Activated CD4-positive, CD25-positive, alpha-beta regulatory T cell treated with anti-CD3 and anti-CD28 coated beads, Interleukin-2, amount 50 U/mL, for 24 hours (primary cell): ENCODE results near the gene ZNF491.
"Not testable (repeated sequence)": the region's sequence is repeated elsewhere in the genome, so short reads cannot be mapped to it uniquely, and the experiment has no call there.

ENCODE experiments used
- ATAC-seq, 2 donors: fragments of 150-1000 bp; cut with Tn5 transposase; one replicate each; pipeline ENCODE4 v1.10.0; 2021; ENCODE audit warnings: mild to moderate bottlenecking in 1 of 2, moderate library complexity in 1 of 2

ZNF491 gene

DNA sequence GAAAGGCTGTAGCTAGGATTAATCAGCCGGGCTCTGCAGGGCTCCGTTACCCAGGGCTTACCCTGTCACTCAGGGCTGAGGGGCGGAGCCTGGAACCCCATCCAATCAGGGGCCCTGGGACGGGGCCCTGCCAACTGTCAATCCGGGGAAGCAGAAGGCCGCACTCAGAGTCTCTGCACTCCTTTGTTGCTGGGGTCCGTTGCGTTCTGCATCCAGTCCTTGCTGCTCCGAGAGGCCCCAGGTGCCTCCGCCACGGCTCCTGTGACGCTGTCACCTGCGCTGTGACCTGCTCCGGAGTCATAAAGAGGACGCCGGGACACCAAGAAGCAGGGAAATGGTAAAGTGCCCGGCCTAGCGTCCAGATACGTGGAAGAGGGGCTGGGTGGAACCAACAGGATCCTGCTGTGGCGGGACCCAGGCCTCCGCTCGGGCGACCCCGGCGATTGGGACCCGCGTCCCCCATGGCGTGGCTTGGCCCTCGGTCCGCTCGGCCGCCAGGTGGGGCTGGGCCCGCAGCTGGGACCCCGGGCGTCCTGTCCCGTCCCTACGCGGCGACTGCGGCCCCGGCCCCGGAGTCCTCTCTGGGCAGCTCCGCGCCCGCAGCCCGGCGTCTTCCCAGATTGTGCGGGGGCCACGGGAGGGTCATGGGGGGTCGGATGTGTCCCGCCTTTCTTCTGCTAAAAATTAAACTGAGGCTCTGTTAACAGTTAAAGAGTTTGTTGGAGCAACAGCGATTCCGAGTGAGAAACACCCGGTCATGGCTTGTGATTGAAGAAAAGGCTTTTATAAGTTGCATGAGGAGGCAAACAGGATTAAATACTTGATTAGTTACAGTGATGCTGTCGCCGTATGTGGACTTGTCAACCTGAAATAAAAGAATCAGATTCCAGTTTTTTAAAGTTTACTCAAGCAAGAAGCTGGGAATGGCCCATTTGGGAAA, at the start of gene ZNF491:
Gene ZNF491 (plus strand): TSS at position 133 of the 940 bp plus-strand sequence. CDS start 7,431 bp downstream, outside the sequence.
- ATAC-seq, result peak; percentile 100

DNA sequence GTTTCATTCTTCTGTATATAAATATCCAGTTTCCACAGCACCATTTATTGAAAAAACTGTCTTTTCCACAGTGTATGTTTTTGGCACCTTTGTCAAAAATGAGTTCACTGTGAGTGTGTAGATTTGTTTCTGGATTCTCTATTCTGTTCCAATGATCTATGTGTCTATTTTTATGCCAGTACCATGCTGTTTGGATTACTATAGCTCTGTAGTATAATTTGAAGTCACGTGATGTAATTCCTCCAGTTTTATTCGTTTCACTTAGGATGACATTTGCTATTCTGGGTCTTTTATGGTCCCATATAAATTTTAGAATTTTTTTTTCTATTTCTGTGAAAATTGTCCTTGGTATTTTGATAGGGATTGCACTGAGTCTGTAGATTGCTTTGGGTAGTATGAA, 48.6 kb upstream of the ZNF491 start:
- ATAC-seq, result no peak

DNA sequence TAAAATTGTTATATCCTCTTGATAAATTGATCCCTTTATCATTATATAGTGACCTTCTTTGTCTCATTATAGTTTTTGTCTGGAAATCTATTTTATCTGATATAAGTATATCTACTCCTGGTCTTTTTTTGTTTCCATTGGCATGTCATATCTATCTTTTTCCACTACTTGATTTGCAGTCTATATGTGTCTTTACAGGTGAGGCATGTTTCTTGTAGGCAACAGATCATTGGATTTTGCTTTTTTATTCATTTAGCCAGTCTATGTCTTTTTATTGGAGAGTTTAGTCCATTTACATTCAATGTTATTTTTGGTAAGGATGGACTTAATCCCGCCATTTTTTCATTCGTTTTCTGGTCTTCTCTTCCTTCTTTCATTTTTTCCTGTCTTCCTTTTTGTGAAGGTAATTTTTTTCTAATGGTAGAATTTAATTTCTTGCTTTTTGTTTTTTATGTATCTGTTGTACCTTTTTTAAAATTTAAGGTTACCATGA, 46.0 kb upstream of the ZNF491 start:
- ATAC-seq, result no peak

DNA sequence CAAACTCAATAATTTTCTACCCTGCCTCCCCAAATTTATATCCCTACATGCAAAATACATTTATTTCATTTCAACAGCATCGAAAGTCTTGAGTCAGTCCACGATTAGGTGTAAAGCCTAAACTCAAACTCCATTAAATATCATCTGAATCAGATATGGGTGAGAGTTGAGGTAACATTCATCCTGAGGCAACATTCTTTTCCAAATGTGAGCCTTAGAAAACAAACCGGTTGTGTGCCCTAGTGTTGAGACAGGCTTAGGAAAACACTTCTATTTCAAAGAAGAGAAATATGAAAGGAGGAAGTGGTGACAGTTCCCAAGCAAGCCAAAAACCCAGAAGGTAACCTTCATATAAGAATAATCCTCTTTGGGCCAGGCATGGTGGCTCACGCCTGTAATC, 43.7 kb upstream of the ZNF491 start:
- no peak for ATAC-seq

DNA sequence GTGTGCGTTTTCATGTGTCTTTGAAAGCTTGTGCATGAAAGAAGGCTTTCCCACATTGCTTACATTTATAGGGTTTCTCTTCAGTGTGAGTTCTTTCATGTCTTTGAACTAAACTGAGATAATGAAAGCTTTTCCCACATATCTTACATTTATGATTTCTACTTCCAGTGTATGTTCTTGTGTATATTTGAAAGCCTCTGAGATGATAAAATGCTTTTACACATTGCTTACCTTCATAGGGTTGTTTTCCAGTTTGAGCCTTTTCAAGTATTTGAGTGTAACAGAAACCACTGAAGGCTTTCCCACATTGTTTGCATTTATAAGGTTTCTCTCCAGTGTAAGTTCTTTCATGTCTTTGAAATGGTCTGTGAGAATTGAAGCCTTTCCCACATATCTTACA, 41.4 kb upstream of the ZNF491 start:
- ATAC-seq, result no peak

DNA sequence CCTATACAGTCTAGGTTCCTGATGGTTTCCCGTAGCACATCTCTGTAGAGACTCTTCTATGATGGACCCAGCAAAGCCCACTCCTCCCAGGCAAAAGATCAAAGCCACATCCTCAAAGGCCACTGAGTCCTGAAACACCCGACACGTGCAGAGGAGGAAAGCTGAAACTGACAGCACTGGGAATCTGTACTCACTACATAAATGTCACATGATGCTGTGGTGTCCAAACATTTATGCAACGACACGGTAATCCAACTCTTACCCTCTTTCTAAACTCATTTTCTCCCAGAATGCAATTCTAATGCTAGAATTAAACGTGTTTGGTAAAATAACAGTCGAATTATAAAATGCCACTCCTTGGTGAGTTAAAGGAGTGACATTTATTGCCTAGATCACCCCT, 38.5 kb upstream of the ZNF491 start:
- no peak for ATAC-seq

DNA sequence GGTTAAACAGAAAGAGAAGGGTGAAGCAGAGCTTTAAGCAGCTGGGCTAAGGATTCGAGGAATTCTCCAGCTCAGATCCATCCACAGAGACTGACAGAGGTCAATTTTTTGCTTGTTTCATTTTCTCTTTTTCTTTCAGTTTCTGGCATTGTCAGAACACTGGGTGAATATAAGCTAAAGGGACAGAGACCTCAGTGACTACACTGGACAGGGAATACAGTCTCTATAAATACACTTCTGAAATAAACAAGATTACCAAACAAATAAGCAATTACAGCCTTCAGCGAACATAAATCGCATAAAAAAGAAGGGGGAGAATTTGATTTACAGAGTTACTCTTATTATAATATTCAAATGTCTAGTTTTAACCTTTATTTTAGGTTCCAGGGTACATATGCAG, 35.2 kb upstream of the ZNF491 start:
- no peak for ATAC-seq

DNA sequence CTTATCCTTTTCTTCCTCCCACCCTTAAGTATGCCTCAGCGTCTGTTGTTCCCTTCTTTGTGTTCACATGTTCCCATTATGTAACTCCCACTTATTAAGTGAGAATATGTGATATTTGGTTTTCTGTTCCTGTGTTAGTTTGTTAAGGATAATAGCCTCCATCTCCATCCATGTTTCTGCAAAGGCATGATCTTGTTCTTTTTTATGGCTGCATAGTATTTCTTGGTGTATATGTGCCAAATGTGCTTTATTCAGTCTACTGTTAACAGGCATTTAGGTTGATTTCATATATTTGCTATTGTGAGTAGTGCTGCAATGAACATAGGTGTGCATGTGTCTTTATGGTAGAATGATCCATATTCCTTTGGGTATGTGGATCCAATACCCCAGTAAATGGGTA, 34.7 kb upstream of the ZNF491 start:
- ATAC-seq, result no peak

DNA sequence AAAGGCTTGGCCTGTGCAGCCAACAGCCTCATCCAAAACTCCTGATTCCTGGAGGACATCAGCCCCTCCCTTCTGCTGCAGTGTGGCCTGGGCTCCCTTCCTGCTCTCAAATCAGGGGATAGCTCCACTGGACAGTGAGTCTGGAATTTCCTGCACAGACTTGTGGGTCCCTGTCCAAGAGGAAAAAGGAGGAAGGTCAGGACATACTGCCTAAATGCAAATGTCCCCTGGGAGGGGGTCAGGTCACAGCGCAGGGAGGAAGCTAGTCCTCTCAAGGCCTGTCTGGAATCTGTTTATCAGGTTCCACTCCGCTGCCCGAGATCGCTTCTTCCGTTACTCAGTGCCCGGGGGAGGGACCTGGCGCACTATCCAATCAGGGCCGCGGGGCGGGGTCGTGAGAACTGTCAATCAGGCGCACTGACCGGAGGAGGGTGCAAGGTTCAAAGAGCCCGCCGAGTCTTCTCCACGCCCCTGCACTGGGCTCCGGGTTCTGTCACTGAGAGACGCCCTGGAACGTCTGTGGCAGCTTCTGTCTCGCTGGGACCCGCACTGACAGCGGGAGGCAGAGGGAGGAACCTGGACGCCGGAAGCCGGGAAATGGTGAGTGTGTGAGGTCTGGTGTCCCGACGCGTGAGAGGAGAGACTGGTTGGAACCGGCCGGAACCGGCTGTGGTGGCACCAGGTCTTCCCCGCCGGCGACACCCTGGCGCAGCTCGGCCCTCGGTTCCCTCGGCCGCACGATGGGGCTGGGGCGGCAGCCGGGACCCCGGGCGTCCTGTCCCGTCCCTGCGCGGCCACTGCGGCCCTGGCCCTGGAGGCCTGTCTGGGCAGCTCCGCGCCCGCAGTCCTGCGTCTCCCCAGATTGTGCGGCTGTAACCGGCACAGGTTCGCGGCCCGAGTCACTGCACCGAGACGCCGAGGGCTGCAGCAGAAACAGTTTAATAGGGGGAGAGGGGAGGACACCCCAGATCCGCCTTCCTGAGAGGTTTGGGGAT, 31.4 kb upstream of the ZNF491 start, which contains the start of gene ZNF441:
Gene ZNF441 (plus strand): TSS at position 404 of the 995 bp plus-strand sequence. CDS start 194 bp downstream, at position 598.
- ATAC-seq, result peak; percentile 98

DNA sequence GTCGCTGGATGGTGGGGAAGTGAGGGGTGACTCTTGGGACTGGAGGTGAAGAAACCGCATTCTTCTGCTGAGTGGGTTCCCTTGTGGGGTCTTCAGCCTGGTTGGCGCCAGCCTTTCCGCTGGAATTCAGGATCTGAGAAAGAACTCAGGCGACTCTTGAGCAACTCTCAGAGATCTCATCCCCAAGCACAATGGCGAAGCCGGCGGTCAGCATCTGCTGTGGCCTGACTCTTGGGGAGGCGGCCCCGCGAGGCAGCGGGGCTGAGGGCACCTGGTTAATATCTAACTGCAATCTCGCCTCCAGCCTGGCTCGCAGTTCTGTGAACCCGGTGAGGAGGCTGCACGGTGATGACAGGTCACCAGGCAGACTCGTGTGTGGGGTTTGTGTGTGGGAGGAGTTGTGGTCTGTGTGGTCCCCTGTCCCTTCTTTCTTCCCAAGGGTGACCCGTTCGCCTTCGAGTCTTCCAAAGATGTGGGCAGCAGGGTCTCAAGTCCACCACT, 30.6 kb upstream of the ZNF491 start:
- no peak for ATAC-seq

DNA sequence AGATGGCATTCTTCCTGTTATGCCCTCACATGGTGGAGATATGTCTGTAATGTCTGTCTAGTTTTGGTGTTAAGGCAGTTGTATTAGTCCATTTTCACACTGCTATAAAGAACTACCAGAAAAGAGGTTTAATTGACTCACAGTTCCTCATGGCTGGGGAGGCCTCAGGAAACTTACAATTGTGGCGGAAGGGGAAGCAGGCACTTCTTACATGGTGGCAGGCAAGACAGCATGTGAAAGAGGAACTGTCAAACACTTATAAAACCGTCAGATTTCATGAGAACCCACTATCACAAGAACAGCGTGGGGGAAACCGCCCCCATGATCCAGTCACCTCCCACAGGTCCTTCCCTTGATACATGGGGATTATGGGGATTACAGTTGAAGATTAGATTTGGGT, 28.3 kb upstream of the ZNF491 start:
- ATAC-seq, result no peak

DNA sequence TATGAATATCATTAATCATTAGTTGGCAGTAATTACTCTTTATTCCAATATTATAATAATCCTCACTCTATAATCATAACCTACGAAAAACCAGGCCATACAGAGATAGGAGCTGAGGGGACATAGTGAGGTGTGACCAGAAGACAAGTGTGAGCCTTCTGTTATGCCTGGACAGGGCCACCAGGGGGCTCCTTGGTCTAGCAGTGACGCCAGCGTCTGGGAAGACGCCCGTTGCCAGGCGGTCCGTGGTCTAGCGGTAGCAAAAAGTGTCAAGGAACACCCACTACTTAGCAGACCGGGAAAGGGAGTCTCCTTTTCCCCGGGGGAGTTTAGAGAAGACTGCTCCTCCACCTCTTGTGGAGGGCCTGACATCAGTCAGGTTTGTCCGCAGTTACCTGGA, 26.8 kb upstream of the ZNF491 start:
- not testable (repeated sequence) for ATAC-seq

DNA sequence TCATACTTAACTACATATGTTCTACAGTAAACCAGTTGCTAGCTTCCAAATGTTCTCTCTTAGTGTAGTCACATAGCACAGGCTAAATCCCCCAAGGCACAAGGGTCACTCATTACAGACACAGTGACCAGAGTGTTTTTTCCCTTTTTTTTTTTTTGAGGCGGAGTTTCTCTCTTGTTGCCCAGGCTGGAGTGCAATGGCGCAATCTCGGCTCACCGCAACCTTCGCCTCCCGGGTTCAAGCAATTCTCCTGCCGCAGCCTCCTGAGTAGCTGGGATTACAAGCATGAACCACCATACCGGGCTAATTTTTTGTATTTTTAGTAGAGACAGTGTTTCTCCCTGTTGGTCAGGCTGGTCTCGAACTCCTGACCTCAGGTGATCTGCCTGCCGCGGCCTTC, 21.7 kb upstream of the ZNF491 start:
- not testable (repeated sequence) for ATAC-seq

DNA sequence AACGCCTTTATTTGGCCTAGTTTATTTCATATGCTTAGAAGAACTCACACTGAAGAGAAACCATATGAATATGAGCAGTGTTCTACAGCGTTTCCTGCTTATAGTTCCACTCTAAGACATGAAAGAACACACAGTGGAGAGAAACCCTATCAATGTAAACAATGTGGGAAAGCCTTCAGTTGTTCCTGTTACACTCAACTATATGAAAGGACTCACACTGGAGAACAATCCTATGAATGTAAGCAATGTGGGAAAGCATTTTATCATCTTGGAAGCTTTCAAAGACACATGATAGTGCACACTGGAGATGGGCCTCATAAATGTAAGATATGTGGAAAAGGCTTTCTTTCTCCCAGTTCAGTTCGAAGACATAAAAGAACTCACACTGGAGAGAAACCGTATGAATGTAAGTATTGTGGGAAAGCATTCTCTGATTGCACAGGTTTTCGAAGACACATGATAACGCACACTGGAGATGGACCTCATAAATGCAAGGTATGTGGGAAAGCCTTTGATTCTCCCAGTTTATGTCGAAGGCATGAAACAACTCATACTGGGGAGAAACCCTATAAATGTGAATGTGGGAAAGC, 17.8 kb upstream of the ZNF491 start:
- ATAC-seq, result no peak

DNA sequence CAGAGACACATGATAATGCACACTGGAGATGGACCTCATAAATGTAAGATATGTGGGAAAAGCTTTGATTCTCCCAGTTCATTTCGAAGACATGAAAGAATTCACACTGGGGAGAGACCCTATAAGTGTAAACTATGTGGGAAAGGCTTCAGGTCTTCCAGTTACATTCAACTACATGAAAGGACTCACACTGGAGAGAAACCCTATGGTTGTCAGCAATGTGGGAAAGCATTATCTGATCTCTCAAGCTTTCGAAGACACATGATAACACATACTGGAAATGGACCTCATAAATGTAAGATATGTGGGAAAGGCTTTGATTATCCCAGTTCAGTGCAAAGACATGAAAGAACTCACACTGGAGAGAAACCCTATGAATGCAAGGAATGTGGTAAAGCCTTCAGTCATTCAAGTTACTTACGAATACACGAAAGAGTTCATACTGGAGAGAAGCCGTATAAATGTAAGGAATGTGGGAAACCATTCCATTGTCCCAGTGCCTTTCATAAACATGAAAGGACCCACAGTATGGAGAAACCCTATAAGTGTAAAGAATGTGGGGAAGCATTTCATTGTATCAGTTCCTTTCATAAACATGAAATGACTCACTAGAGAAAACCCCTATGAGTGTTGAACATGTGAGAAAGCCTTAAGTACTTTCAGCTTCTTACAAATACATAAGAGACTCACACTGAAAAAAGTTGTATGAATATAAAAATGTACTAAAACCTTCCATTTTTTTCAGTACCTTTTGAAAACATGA, 16.8 kb upstream of the ZNF491 start:
- ATAC-seq, result no peak

DNA sequence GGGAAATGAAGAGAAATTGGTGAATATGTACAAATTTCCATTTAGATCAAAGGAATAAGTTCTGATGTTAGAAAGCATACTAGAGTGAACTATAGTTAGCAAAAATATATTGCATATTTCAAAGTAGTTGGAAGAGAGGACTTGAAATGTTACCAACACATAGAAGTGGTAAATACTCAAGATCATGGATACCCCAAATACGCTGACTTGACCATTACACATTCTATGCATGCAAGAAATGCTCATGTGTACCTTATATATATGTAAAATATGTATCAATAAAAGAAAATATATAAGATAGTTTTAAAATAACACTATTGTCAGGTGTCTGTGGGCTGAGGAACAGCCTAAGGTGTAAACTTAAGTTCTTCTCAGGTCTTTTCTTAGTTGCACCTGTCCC, 14.6 kb upstream of the ZNF491 start:
- ATAC-seq, result no peak

DNA sequence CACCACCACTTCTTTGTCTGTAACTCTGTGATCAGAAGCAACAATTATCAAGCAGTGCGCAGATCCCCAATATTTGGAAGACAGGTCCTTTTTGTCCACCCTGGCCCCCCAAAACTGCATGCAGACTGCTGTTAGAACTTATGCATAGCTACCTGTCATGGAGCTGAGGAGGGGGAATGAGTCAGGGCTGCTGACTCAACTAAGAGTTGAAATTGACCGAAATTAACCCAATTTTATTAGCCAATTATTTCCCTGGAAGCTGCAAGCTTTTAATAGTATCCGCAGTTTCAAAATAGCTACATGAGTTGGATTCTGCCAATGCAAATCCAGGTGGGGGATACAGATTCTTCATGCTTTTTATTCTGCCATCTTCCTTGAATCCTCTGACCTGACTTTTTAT, 14.0 kb upstream of the ZNF491 start:
- ATAC-seq, result no peak

DNA sequence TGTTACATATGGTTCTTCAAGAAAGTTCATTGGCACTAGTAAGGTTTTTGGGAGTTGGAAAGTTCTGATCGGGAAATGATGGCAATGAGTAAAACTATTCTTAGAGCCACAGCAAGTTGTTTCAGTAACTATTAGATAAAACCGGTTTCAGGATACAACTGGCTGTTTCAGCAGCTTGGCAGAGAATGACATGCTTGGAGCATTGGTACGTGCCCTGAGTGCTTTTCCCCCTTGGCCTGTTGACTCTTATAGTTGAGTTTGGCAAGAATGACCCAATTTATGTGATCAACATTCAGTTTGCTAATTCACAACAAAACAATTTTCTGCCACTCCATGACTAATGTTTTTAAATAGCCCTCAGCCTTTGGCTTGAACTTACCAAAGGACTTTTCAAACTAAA, 10.8 kb upstream of the ZNF491 start:
- ATAC-seq, result no peak

DNA sequence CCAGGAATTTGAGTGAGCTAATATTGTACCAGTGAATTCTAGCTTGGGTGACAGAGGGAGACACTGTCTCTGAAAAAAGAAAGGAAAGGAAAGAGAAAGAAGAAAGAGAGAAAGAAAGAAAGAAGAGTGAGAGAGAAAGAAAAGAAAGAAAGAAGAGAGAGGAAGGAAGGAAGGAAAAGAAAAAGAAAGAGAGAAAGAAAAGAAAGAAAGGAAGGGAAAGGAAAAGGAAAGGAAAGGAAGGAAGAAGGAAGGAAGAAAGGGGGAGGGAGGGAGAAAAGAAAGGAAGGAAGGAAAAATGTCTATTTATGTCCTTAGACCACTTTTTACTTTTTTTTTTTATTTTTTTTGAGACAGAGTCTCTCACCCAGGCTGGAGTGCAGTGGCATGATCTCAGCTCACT, 5.4 kb upstream of the ZNF491 start:
- ATAC-seq, result no peak

DNA sequence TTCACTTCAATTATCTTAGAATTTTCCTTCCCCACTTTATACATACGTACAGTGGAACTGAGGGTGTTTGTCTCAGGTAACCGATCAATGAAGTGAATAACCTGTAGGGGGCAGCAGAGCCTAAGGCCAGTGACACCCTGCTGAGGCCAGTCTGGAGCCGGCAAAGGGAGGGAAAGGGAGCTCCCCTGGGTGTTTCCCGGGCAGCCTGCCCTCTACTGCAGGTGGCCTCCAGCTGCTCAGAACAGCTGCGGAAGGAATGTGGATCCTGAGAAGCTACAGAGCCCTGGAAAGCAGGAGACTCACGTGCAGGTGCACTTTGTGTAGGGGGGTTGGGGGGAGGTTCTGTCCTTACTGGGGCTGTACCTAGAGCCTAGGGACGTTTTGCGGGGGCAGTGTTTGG, 832 bp upstream of the ZNF491 start:
- ATAC-seq, result peak; percentile 57 to 62

DNA sequence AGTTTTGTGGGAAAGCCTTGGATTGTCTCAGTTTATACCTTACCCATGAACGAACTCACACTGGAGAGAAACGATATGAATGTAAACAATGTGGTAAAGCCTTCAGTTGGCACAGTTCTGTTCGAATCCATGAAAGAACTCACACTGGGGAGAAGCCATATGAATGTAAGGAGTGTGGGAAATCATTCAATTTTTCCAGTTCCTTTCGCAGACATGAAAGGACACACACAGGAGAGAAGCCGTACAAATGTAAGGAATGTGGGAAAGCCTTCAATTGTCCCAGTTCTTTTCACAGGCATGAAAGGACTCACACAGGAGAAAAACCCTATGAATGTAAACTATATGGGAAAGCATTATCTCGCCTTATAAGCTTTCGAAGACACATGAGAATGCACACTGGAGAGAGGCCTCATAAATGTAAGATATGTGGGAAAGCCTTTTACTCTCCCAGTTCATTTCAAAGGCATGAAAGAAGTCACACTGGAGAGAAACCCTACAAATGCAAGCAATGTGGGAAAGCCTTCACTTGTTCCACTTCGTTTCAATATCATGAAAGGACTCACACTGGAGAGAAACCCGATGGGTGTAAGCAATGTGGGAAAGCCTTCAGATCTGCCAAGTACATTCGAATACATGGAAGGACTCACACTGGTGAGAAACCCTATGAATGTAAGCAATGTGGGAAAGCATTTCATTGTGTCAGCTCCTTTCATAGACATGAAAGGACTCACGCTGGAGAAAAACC, 8.2 kb downstream of the ZNF491 start:
- no peak for ATAC-seq
